BE2C (cell line): Measurements from ENCODE around the gene PDGFC.
"Not testable (repeated sequence)": the region's sequence is repeated elsewhere in the genome, so short reads cannot be mapped to it uniquely, and the experiment has no call there.

Experiments used
- DNase-seq: peaks from one replicate; pipeline ENCODE4 v3.0.0-alpha.2; 2020
- H3K27me3 ChIP-seq: fragments of 250-450 bp; sonication (Bioruptor Pico); 2 replicates; pipeline ENCODE4 v1.5.1; 2020; ENCODE audit warnings: mild to moderate bottlenecking
- H3K36me3 ChIP-seq: fragments of 250-450 bp; sonication (Bioruptor Pico); 2 replicates; pipeline ENCODE4 v1.5.1; 2020; ENCODE audit warnings: mild to moderate bottlenecking
- H3K4me1 ChIP-seq: fragments of 250-450 bp; sonication (Bioruptor Pico); 2 replicates; pipeline ENCODE4 v1.5.1; 2020
- H3K4me3 ChIP-seq: 2 replicates; pipeline ENCODE4 v1.5.1; 2011; ENCODE audit warnings: low read depth, low read length
- H3K9me3 ChIP-seq: fragments of 250-450 bp; sonication (Bioruptor Pico); 2 replicates; pipeline ENCODE4 v1.5.1; 2020
- CTCF ChIP-seq: IDR thresholded peaks from 2 replicates; pipeline ENCODE4 v1.5.1; 2012; ENCODE audit warnings: mild to moderate bottlenecking, low read depth, low read length

Gene PDGFC

GRCh38 chr4:156870131-156870530, 101.5 kb downstream of the PDGFC start:
- no peak for DNase-seq
- H3K4me1 ChIP-seq: no peaks in the 10 kb centered on the region
- H3K27me3 ChIP-seq: no peaks in the 10 kb centered on the region
- H3K4me3 ChIP-seq: no peak overlapping the region
- no peak for TF ChIP-seq CTCF
- no peaks in the 10 kb centered on the region for H3K36me3 ChIP-seq
- no peaks in the 10 kb centered on the region for H3K9me3 ChIP-seq

DNA sequence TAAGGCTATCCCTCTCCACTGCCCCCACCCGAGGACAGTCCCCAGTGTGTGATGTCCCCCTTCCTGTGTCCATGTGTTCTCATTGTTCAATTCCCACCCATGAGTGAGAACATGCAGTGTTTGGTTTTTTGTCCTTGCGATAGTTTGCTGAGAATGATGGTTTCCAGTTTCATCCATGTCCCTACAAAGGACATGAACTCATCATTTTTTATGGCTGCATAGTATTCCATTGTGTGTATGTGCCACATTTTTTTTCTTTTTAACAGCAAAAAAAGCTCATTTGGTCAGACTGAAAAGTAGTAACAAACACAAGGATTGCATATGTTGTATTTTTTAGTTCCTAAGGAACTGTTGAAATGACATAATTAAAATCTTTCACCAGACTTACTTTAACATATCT, 105.5 kb downstream of the PDGFC start:
- not testable (repeated sequence) for H3K9me3 ChIP-seq, DNase-seq, H3K4me1 ChIP-seq

DNA sequence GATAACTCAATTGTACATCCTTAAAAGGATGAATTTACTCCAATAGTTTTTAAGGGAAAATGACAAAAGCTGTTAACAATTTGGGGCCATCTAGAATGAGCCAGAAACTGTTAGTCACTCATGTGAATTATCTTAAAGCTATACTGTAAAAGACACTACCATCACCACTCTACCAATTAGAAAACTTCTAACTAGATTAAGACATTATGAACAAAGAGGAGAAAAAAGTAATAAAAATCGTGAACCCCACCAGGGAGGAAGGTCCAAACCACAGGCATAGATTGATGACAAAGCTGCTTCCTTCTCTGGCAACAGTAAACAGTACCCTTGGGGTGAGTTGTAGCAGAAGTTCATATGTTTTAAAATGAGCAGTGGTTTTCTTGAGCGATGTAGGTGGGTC, 106.1 kb downstream of the PDGFC start:
- Histone ChIP-seq H3K9me3 (no peaks in the 10 kb centered on the region), H3K4me3 (no peak overlapping the region), H3K4me1 (no peaks in the 10 kb centered on the region), H3K36me3 (no peaks in the 10 kb centered on the region), H3K27me3 (no peaks in the 10 kb centered on the region)
- no peak for TF ChIP-seq CTCF
- no peak for DNase-seq

More for the DNA sequence above, 105.5 kb downstream of the PDGFC start:
- not testable (repeated sequence) for H3K4me3 ChIP-seq, H3K27me3 ChIP-seq, H3K36me3 ChIP-seq

GRCh38 chr4:156858071-156858470, 113.5 kb downstream of the PDGFC start:
- Histone ChIP-seq H3K27me3 (no peaks in the 10 kb centered on the region), H3K4me3 (no peak overlapping the region), H3K36me3 (no peaks in the 10 kb centered on the region), H3K9me3 (no peaks in the 10 kb centered on the region), H3K4me1 (no peaks in the 10 kb centered on the region)
- no peak for DNase-seq
- TF ChIP-seq CTCF: no peak

GRCh38 chr4:156838761-156839160, 132.8 kb downstream of the PDGFC start:
- no peak for DNase-seq
- no peak for TF ChIP-seq CTCF
- Histone ChIP-seq H3K36me3 (no peaks in the 10 kb centered on the region), H3K27me3 (no peaks in the 10 kb centered on the region), H3K4me3 (no peak overlapping the region), H3K9me3 (no peaks in the 10 kb centered on the region), H3K4me1 (no peaks in the 10 kb centered on the region)

- DNase-seq: no peak
- no peaks in the 10 kb centered on the region for H3K27me3 ChIP-seq
- no peak overlapping the region for H3K4me3 ChIP-seq
- no peaks in the 10 kb centered on the region for H3K4me1 ChIP-seq
- TF ChIP-seq CTCF: no peak
- no peaks in the 10 kb centered on the region for H3K36me3 ChIP-seq
- no peaks in the 10 kb centered on the region for H3K9me3 ChIP-seq
Measured at GRCh38 chr4:156837625-156838345, 133.8 kb downstream of the PDGFC start.
